SK-N-SH treated with all-trans-retinoic acid at 6 μM for 48 hours (cell line): Measurements from ENCODE around the gene SEMA4D.

Source experiments
- ATAC-seq: fragments of 200-7000 bp; cut with Tn5 transposase; 3 replicates; pipeline ENCODE4 v1.9.1; 2020; ENCODE audit warnings: mild to moderate bottlenecking, moderate library complexity
- ARNTL ChIP-seq: fragments of 450-650 bp; formaldehyde crosslinking; IDR thresholded peaks from 2 replicates; pipeline ENCODE4 v1.5.0; 2020; ENCODE audit warnings: low read depth, mild to moderate bottlenecking, moderate library complexity, borderline replicate concordance
- BACH2 ChIP-seq: fragments of 250-450 bp; sonication (Bioruptor Pico); IDR thresholded peaks from 2 replicates; pipeline ENCODE4 v1.9.0; 2021; ENCODE audit warnings: mild to moderate bottlenecking, borderline replicate concordance
- CSDC2 ChIP-seq: fragments of 250-450 bp; sonication (Bioruptor Pico); IDR thresholded peaks from 2 replicates; pipeline ENCODE4 v1.5.0; 2020; ENCODE audit warnings: mild to moderate bottlenecking, moderate library complexity
- ESRRG ChIP-seq: fragments of 250-450 bp; sonication (Bioruptor Pico); IDR thresholded peaks from 2 replicates; pipeline ENCODE4 v1.6.1; 2021; ENCODE audit warnings: mild to moderate bottlenecking
- GLIS3 ChIP-seq: fragments of 250-450 bp; sonication (Bioruptor Pico); IDR thresholded peaks from 2 replicates; pipeline ENCODE4 v1.5.0; 2020; ENCODE audit warnings: mild to moderate bottlenecking, moderate library complexity
- ISL1 ChIP-seq: fragments of 250-450 bp; sonication (Bioruptor Pico); IDR thresholded peaks from 2 replicates; pipeline ENCODE4 v2.1.2; 2022; ENCODE audit warnings: mild to moderate bottlenecking, moderate library complexity
- OSR1 ChIP-seq: fragments of 250-450 bp; sonication (Bioruptor Pico); IDR thresholded peaks from 2 replicates; pipeline ENCODE4 v1.8.0; 2022; ENCODE audit warnings: moderate library complexity, mild to moderate bottlenecking, inconsistent platforms
- PPARA ChIP-seq: fragments of 250-450 bp; sonication (Bioruptor Pico); IDR thresholded peaks from 2 replicates; pipeline ENCODE4 v1.5.0; 2020; ENCODE audit warnings: mild to moderate bottlenecking, borderline replicate concordance
- RARB ChIP-seq: fragments of 250-450 bp; sonication (Bioruptor Pico); IDR thresholded peaks from 2 replicates; pipeline ENCODE4 v1.8.0; 2021; ENCODE audit warnings: mild to moderate bottlenecking, moderate library complexity
- TCF4 ChIP-seq: fragments of 250-450 bp; sonication (Bioruptor Pico); IDR thresholded peaks from 2 replicates; pipeline ENCODE4 v1.8.0; 2021; ENCODE audit warnings: mild to moderate bottlenecking, moderate library complexity, borderline replicate concordance
- TOX ChIP-seq: fragments of 250-450 bp; sonication (Bioruptor Pico); IDR thresholded peaks from 2 replicates; pipeline ENCODE4 v1.8.0; 2021; ENCODE audit warnings: mild to moderate bottlenecking, moderate library complexity, borderline replicate concordance
- ZC3H10 ChIP-seq: fragments of 250-450 bp; sonication (Bioruptor Pico); IDR thresholded peaks from 2 replicates; pipeline ENCODE4 v1.5.1; 2021; ENCODE audit warnings: mild to moderate bottlenecking, moderate library complexity
- ZFP3 ChIP-seq: fragments of 250-450 bp; sonication (Bioruptor Pico); IDR thresholded peaks from 2 replicates; pipeline ENCODE4 v1.5.0; 2020; ENCODE audit warnings: mild to moderate bottlenecking, moderate library complexity
- ZFP30 ChIP-seq: fragments of 450-650 bp; formaldehyde crosslinking; IDR thresholded peaks from 2 replicates; pipeline ENCODE4 v1.5.0; 2022; ENCODE audit warnings: mild to moderate bottlenecking, moderate library complexity
- ZNF70 ChIP-seq: fragments of 450-650 bp; formaldehyde crosslinking; IDR thresholded peaks from 2 replicates; pipeline ENCODE4 v1.5.0; 2020; ENCODE audit warnings: mild to moderate bottlenecking, moderate library complexity
- ZNF8 ChIP-seq: fragments of 450-650 bp; formaldehyde crosslinking; IDR thresholded peaks from 2 replicates; pipeline ENCODE4 v1.5.0; 2020; ENCODE audit warnings: mild to moderate bottlenecking, moderate library complexity
- TF ChIP-seq, protein P1 (sequence below): fragments of 250-450 bp; sonication (Bioruptor Pico); IDR thresholded peaks from 2 replicates; pipeline ENCODE4 v1.5.0; 2020; ENCODE audit warnings: mild to moderate bottlenecking, moderate library complexity
- TF ChIP-seq, protein P2 (sequence below): fragments of 250-450 bp; sonication (Bioruptor Pico); IDR thresholded peaks from 2 replicates; pipeline ENCODE4 v1.8.0; 2020; ENCODE audit warnings: mild to moderate bottlenecking, moderate library complexity, borderline replicate concordance
- TF ChIP-seq, protein P3 (sequence below): fragments of 250-450 bp; sonication (Bioruptor Pico); IDR thresholded peaks from 2 replicates; pipeline ENCODE4 v1.5.1; 2021; ENCODE audit warnings: mild to moderate bottlenecking, moderate library complexity
- TF ChIP-seq, protein P4 (sequence below): fragments of 250-450 bp; sonication (Bioruptor Pico); IDR thresholded peaks from 2 replicates; pipeline ENCODE4 v1.8.0; 2021; ENCODE audit warnings: low read depth, mild to moderate bottlenecking, moderate library complexity, borderline replicate concordance

SEMA4D gene

DNA sequence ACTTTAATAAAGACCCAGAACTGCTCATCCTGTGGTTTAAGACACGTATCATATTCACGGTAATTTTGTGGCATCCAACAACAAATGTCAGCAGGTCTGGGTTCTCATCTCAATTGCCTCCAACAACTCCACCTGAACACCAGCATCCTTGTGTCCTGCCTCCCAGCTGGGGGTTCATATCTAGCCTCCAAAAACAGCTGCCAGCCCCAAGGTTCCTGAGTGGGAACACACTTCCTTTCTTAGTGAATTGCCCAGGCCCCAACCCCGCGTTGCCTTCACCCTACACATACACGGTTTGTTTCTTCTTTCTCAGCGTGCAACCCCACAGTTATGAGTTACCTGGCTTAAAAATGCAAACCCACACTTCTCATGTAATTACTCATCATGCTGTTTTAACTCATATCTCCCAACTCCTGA, 77.9 kb downstream of the SEMA4D start:
- TF ChIP-seq RARB: no peak
- TF ChIP-seq ZNF70 (CRISPR knock-in tag): no peak
- TF ChIP-seq TOX (CRISPR knock-in tag): no peak
- no peak for TF ChIP-seq ZC3H10 (CRISPR knock-in tag)
- no peak for TF ChIP-seq ESRRG
- TF ChIP-seq ISL1: no peak
- TF ChIP-seq BACH2: no peak
- TF ChIP-seq ARNTL (CRISPR knock-in tag): no peak
- TF ChIP-seq ZNF8: no peak
- TF ChIP-seq OSR1 (CRISPR knock-in tag): no peak
- TF ChIP-seq GLIS3 (CRISPR knock-in tag): no peak
- TF ChIP-seq, protein P1, sequence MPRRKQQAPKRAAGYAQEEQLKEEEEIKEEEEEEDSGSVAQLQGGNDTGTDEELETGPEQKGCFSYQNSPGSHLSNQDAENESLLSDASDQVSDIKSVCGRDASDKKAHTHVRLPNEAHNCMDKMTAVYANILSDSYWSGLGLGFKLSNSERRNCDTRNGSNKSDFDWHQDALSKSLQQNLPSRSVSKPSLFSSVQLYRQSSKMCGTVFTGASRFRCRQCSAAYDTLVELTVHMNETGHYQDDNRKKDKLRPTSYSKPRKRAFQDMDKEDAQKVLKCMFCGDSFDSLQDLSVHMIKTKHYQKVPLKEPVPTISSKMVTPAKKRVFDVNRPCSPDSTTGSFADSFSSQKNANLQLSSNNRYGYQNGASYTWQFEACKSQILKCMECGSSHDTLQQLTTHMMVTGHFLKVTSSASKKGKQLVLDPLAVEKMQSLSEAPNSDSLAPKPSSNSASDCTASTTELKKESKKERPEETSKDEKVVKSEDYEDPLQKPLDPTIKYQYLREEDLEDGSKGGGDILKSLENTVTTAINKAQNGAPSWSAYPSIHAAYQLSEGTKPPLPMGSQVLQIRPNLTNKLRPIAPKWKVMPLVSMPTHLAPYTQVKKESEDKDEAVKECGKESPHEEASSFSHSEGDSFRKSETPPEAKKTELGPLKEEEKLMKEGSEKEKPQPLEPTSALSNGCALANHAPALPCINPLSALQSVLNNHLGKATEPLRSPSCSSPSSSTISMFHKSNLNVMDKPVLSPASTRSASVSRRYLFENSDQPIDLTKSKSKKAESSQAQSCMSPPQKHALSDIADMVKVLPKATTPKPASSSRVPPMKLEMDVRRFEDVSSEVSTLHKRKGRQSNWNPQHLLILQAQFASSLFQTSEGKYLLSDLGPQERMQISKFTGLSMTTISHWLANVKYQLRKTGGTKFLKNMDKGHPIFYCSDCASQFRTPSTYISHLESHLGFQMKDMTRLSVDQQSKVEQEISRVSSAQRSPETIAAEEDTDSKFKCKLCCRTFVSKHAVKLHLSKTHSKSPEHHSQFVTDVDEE: no peak
- TF ChIP-seq, all 23 proteins: peak for 0
- no peak for ATAC-seq

DNA sequence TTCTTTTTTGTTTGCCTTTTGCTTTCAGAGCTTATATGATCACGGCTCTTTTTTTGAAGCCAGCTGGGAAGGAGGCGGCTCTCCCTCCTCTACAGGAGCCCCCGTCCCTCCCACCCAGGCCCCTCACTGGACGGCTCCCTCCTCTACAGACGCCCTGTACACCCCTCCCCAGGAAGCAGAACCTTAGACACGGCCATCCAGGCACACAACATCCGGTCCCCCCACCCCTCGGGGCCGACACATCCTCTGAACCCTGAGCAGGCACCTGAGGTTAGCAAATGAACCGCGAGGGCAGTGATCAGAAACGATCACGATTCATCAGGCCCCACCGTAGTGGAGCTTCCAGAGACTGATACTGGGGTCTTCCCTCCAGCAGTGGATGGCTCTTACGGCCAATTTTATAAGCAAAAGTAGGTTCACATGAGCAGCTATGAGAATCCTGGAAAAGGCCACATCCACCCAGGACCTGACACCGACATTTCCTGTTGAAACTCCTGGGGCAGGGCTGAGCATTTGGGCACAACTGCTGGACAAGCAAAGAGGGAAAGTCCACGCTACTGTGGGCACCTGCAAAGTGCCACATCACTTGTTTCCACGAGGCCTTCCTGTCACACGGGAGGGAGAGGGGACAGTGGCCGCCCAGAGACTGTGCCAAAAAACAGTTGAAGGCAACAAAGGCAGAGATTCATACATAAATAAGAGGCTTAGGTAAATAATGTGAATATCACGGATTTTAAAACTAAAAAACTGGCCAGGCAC, 78.9 kb downstream of the SEMA4D start:
- TF ChIP-seq ISL1 (no peak), CSDC2 (CRISPR knock-in tag) (no peak), ZFP3 (CRISPR knock-in tag) (no peak), OSR1 (CRISPR knock-in tag) (no peak), ZC3H10 (CRISPR knock-in tag) (no peak), ZFP30 (no peak)
- TF ChIP-seq, protein P2, sequence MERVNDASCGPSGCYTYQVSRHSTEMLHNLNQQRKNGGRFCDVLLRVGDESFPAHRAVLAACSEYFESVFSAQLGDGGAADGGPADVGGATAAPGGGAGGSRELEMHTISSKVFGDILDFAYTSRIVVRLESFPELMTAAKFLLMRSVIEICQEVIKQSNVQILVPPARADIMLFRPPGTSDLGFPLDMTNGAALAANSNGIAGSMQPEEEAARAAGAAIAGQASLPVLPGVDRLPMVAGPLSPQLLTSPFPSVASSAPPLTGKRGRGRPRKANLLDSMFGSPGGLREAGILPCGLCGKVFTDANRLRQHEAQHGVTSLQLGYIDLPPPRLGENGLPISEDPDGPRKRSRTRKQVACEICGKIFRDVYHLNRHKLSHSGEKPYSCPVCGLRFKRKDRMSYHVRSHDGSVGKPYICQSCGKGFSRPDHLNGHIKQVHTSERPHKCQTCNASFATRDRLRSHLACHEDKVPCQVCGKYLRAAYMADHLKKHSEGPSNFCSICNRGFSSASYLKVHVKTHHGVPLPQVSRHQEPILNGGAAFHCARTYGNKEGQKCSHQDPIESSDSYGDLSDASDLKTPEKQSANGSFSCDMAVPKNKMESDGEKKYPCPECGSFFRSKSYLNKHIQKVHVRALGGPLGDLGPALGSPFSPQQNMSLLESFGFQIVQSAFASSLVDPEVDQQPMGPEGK: no peak
- TF ChIP-seq, all 23 proteins: peak for 0
- no peak for ATAC-seq

DNA sequence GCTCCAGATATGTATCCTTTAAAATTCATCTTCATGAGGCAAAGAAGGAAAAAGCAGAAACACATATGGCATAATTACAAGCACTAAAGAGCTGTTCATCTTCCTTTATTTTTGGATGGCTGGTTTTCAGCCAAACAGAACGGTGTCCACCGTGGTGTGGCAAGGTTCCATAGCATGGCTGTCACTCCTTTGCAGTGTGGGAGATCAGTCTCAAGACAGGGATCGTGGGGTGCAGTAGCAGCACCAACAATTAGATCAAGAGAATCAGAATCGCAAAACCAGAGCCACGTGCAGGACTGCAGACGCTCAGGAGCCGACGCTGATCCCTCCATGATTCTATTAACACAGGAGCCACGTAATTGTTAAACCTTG, 79.5 kb downstream of the SEMA4D start:
- ATAC-seq: no peak
- TF ChIP-seq TCF4 (CRISPR knock-in tag) (no peak), ESRRG (no peak), ISL1 (no peak), ZFP30 (no peak), ARNTL (CRISPR knock-in tag) (no peak), GLIS3 (CRISPR knock-in tag) (no peak), PPARA (no peak), TOX (CRISPR knock-in tag) (no peak), BACH2 (no peak), OSR1 (CRISPR knock-in tag) (no peak), CSDC2 (CRISPR knock-in tag) (no peak), ZNF8 (no peak)
- TF ChIP-seq, protein P1: no peak
- TF ChIP-seq, protein P2: no peak
- TF ChIP-seq, protein P3, sequence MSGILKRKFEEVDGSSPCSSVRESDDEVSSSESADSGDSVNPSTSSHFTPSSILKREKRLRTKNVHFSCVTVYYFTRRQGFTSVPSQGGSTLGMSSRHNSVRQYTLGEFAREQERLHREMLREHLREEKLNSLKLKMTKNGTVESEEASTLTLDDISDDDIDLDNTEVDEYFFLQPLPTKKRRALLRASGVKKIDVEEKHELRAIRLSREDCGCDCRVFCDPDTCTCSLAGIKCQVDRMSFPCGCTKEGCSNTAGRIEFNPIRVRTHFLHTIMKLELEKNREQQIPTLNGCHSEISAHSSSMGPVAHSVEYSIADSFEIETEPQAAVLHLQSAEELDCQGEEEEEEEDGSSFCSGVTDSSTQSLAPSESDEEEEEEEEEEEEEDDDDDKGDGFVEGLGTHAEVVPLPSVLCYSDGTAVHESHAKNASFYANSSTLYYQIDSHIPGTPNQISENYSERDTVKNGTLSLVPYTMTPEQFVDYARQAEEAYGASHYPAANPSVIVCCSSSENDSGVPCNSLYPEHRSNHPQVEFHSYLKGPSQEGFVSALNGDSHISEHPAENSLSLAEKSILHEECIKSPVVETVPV (CRISPR knock-in tag): no peak
- TF ChIP-seq, protein P4, sequence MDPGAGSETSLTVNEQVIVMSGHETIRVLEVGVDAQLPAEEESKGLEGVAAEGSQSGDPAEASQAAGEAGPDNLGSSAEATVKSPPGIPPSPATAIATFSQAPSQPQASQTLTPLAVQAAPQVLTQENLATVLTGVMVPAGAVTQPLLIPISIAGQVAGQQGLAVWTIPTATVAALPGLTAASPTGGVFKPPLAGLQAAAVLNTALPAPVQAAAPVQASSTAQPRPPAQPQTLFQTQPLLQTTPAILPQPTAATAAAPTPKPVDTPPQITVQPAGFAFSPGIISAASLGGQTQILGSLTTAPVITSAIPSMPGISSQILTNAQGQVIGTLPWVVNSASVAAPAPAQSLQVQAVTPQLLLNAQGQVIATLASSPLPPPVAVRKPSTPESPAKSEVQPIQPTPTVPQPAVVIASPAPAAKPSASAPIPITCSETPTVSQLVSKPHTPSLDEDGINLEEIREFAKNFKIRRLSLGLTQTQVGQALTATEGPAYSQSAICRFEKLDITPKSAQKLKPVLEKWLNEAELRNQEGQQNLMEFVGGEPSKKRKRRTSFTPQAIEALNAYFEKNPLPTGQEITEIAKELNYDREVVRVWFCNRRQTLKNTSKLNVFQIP (CRISPR knock-in tag): no peak
